HG02981 (cell line): Measurements from ENCODE around the gene FAM81A.
"Not testable (repeated sequence)": the region's sequence is repeated elsewhere in the genome, so short reads cannot be mapped to it uniquely, and the experiment has no call there.

Source experiments
- ATAC-seq: cut with Tn5 transposase; IDR thresholded peaks from one replicate; pipeline ENCODE4 v1.9.1; 2021; ENCODE audit warnings: mild to moderate bottlenecking, moderate library complexity; ENCODE audit not compliant: unreplicated experiment

Gene FAM81A

GRCh38 chr15:59424616-59425015 is 13.4 kb upstream of the FAM81A start:
- no peak for ATAC-seq

- not testable (repeated sequence) for ATAC-seq
These were observed 9.1 kb upstream of the FAM81A start for GRCh38 chr15:59428898-59429297.

- no peak for ATAC-seq
These were observed 5.6 kb upstream of the FAM81A start for GRCh38 chr15:59432389-59432788.

DNA sequence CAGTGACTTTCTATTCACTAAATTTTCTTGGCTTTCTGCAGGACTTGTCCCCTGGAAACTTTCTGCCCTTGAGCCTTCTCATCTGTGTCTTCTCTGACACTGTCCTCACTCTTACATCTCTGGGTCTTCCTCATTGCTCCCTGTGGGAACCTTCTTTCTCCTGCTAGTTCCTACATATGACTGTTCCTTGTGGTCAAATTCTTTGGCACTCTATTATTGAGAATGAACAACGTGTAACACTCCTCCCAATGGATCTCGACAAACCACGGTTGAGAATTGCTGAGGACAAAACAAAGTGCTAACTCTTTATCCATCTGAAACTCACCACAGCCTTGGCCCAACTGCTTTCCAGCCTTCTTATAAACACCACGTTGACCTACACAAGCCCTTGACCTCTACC is 3.5 kb upstream of the FAM81A start:
- ATAC-seq, result no peak

GRCh38 chr15:59436774-59437141 is 1.2 kb upstream of the FAM81A start:
- no peak for ATAC-seq

DNA sequence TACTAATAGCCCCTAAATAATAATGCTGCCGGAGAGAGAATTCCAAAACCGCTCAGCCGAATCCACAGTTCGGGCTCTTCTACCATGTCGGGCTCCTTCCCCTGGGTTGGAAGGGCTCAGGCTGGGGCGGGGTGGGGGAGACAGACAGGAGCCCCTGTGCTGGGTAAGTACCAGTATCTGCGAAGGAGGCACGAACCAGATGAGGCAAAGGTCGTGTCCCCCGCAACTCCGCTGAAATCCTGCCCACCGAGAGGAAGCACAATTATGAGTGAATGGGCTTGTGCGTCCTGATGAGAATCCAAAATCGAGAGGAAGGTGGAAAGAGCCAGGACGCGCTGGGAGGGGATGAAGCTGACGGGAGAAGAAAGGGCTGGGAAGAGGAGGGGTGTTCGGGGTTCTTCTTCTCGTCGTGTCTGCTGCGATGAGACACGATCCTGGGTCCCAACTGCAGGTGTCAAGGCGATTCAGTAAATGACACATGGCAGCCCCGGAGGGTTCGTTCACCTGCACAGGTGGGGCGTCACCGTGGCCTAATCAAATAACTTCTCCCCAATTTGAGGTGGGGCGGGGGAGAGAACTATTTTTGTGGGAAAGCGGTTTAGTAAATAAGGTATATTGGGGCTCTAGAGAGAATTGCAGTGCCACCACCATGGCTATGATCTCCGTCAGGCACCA is 707 bp upstream of the FAM81A start:
- no peak for ATAC-seq

DNA sequence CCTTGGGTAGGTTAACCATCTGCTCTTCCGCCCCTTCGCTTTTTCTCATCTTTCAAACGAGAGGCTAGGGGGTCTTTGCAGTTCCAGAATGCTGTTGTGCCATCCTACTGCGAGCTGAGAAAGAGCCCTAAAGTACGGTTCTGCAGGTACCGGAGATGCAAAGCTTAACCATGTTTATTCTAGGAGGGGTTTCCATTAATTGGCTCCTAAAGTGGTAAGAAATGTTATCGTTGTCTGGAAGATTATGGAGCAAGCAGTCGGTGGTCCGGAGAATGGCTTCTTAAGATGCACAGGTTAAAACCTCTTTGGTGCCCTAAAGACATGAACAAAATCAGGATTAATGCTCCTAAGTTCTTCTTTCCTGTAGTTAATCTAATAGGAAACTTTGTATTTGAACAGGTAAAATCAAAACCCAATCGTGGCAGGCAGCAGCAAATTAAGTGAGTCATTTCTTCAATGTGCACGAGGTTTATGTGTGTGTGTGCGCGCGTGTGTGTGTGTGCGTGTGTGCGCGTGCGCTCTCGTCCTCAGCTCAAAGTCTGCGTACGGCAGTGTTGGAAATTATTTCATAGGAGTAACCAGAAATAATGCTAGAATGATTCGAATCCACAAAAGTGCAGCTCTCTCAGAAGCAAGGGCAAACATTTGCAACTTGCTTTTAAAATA is 772 bp downstream of the FAM81A start:
- no peak for ATAC-seq

DNA sequence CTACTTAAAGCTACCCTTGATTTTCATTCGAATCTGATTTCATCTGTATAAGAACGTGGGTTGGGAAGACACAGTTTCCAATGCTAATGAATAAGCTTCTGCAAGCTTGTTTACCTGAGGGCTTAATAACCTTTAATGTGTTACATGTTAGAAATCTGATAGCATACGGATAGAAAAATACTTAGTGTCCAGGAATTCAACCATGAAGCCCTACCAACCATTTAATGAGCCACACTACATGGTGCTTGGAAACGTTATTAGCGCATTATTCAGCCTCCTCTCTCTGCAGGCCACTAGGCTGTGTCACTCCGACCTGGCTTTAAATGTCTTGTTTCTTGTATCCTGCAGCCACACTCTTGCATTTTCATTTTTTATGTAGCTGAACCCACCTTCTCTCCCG is 1.6 kb downstream of the FAM81A start:
- no peak for ATAC-seq

GRCh38 chr15:59443341-59444072 is 5.5 kb downstream of the FAM81A start:
- ATAC-seq, result no peak

DNA sequence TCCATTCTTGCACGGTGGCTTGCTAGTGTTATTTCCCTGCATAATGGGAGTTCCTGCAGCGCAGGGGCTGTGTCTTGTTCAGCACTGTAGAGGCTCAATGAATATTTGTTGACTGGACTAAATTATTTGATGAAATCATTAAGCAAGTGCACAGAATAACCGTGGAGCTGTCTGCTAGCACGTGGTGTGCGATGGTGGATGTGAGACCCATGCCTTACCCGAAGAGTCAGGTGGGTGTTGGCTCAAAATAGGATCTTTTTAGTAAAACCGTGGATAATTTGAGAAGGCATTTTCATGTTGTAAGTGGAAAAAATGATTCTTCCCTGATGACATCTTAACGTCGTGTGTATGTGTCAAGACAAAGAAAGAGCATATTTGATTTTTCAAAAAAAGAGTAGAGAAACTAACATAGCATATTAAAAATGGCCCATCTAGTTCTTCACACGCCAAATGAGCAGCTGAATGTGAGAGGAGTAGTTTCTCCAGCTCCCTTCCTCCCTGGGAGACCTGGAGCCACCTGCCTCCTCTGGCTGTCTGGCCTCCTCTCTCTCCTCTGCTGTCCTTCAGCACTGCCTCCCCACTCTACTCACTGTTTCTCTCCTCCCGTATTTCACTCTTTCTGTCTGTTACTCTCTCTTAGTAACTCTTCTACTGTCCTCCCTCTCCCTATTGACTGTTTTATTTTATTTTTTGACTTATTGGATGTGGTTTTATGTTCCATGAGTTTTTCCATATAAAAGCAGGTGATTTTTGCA is 6.3 kb downstream of the FAM81A start:
- no peak for ATAC-seq

DNA sequence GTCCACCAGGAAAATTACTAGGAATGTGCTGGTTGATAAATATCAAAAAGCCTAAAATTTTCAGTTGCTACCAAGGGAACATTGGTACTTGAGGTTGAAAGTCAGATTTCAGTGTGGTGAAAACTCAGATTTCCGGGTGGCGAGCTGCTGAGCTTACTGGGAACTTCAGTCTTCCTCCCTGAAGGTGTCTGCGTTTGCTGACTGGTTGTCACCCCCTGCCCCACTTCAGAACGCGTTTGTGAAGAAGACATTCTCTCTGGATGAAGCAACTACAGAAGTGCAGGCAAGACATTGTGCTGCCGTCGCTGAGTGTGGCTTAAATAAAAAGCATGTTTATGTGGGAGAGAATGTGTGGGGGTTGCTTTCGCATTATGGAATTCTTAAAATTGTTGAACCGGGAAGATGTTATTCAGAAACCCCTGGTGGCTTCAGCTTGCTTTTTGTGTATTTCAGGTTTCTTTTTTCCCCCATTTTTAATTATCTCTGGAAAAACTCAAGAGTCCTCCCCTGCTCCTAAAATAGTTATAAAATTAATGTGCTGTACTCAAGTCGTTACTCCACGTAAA is 7.1 kb downstream of the FAM81A start:
- no peak for ATAC-seq

- ATAC-seq, result no peak
These were observed 8.4 kb downstream of the FAM81A start for GRCh38 chr15:59446232-59446957.

DNA sequence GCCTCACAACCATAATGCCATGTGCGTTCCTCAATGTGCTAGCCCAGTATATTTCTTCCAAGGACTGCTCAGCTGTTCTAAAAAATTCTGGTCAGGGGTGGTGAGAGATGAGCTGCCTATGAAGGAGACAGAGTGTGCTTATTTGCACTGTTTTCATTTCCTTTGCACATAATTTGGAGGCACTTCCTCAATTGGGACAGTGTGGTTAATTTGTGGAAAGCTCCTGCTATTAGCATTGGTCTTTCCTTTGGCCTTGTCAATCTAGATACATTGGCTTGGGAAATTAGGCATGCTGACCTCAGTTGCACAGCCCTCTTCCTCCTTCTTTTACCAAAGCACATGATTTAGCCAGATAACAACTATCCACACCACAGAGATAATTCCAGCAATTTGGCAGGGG is 9.4 kb downstream of the FAM81A start:
- ATAC-seq, result no peak

- no peak for ATAC-seq
These were observed 10.9 kb downstream of the FAM81A start for GRCh38 chr15:59448871-59449270.

GRCh38 chr15:59453474-59454215 is 15.7 kb downstream of the FAM81A start:
- no peak for ATAC-seq

- no peak for ATAC-seq
These were observed 18.1 kb downstream of the FAM81A start for GRCh38 chr15:59456114-59456513.

DNA sequence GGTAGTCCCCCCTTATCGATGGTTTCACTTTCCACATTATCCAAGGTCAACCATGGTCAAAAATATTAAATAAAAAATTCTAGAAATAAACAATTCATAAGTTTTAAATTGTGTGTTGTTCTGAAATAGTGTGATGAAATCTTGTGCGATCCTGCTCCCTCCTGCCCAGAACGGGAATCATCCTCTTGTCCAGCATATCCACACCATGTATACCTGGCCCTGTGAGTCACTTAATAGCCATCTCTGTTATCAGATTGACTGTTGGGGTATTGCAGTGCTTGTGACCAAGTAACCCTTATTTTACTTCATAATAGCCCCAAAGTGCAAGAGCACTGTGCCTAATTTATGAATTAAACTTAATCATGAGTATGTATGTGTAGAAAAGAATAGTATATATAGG is 19.1 kb downstream of the FAM81A start:
- no peak for ATAC-seq

DNA sequence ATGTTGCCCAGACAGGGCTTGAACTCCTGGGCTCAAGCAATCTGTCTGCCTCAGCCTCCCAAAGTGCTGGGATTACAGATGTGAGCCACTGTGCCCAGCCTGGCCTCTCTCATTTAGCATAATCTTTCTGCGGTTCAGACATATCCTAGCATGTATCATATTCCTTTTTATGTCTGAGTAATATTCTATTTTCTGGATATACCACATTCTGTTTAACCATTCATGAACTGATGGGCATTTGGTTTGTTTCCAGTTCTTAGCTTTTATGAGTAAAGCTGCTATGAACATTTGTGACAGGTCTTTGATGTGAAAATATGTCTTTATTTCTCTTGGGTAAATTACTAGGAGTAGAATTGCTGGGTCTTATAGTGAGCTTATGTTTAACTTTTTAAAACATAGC is 23.5 kb downstream of the FAM81A start:
- ATAC-seq, result no peak

GRCh38 chr15:59473226-59473625 is 35.2 kb downstream of the FAM81A start:
- ATAC-seq, result no peak

DNA sequence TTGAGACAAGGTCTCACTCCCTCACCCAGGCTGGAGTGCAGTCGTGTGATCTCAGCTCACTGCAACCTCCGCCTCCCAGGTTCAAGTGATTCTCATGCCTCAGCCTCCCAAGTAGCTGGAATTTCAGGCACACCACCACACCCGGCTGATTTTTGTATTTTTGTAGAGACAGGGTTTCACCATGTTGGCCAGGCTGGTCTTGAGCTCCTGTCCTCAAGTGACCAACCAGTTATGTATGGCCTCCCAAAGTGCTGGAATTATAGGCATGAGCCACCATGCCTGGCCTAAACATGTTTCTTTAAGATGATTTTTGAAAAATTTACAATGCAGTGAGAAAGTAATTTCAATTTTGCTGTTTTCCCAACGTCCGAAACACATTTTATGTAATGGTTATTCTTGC is 37.2 kb downstream of the FAM81A start:
- ATAC-seq, result not testable (repeated sequence)
